Measurements from ENCODE around the gene COL6A3. TPM values are rescaled to one million over a fixed set of nuclear protein-coding genes. Genes with fewer than 3 reads are reported as not detected.

COL6A3 gene
- total and polyA plus RNA-seq, 2 experiments from 2014 or later = 1.3 to 4.1 TPM

GRCh38 chr2:237327175-237327950 is 86.6 kb downstream of the COL6A3 start:
- DNase-seq (ENCODE audit: low read depth in 1 of 2, low spot score in 1 of 2) = no peak
- H3K27ac ChIP-seq = no peak overlapping the region
- no peaks in the 10 kb centered on the region for H3K36me3 ChIP-seq
- H3K9me3 ChIP-seq (ENCODE audit: low read depth) = no peaks in the 10 kb centered on the region
- TF ChIP-seq CTCF (IDR thresholded peaks at IDR 0.05; ENCODE audit: low read depth, low read length) = no peak
- no peaks in the 10 kb centered on the region for H3K4me1 ChIP-seq (ENCODE audit: low read depth)
- no peak overlapping the region for H3K4me3 ChIP-seq
- H3K27me3 ChIP-seq = no peaks in the 10 kb centered on the region

- H3K27ac ChIP-seq = no peak overlapping the region
- no peak for TF ChIP-seq CTCF (IDR thresholded peaks at IDR 0.05; ENCODE audit: low read depth, low read length)
- H3K36me3 ChIP-seq = no peaks in the 10 kb centered on the region
- H3K27me3 ChIP-seq = no peaks in the 10 kb centered on the region
- H3K4me1 ChIP-seq (ENCODE audit: low read depth) = no peaks in the 10 kb centered on the region
- peak in 1 of 2 donors; percentile 93 for DNase-seq (ENCODE audit: low read depth in 1 of 2, low spot score in 1 of 2)
- H3K9me3 ChIP-seq (ENCODE audit: low read depth) = no peaks in the 10 kb centered on the region
- H3K4me3 ChIP-seq = no peak overlapping the region
These were observed 87.4 kb downstream of the COL6A3 start for GRCh38 chr2:237326266-237327171.

- H3K4me1 ChIP-seq (ENCODE audit: low read depth) = no peaks in the 10 kb centered on the region
- H3K36me3 ChIP-seq = no peaks in the 10 kb centered on the region
- peak in 1 of 2 donors; percentile 57 for DNase-seq (ENCODE audit: low read depth in 1 of 2, low spot score in 1 of 2)
- H3K9me3 ChIP-seq (ENCODE audit: low read depth) = no peaks in the 10 kb centered on the region
- no peak overlapping the region for H3K4me3 ChIP-seq
- no peak for TF ChIP-seq CTCF (IDR thresholded peaks at IDR 0.05; ENCODE audit: low read depth, low read length)
- no peak overlapping the region for H3K27ac ChIP-seq
- H3K27me3 ChIP-seq = no peaks in the 10 kb centered on the region
These were observed 89.1 kb downstream of the COL6A3 start for GRCh38 chr2:237324837-237325236.

GRCh38 chr2:237324405-237324831 is 89.5 kb downstream of the COL6A3 start:
- Histone ChIP-seq H3K36me3 (no peaks in the 10 kb centered on the region), H3K27me3 (no peaks in the 10 kb centered on the region), H3K9me3 (ENCODE audit: low read depth) (no peaks in the 10 kb centered on the region), H3K4me1 (ENCODE audit: low read depth) (no peaks in the 10 kb centered on the region), H3K27ac (no peak overlapping the region), H3K4me3 (no peak overlapping the region)
- no peak for TF ChIP-seq CTCF (IDR thresholded peaks at IDR 0.05; ENCODE audit: low read depth, low read length)
- DNase-seq (ENCODE audit: low read depth in 1 of 2, low spot score in 1 of 2) = peak in 1 of 2 donors; percentile 80

GRCh38 chr2:237323656-237324055 is 90.3 kb downstream of the COL6A3 start:
- H3K9me3 ChIP-seq (ENCODE audit: low read depth) = no peaks in the 10 kb centered on the region
- H3K27me3 ChIP-seq = no peaks in the 10 kb centered on the region
- no peaks in the 10 kb centered on the region for H3K4me1 ChIP-seq (ENCODE audit: low read depth)
- TF ChIP-seq CTCF (IDR thresholded peaks at IDR 0.05; ENCODE audit: low read depth, low read length) = peak; percentile 3
- H3K36me3 ChIP-seq = no peaks in the 10 kb centered on the region
- H3K27ac ChIP-seq = no peak overlapping the region
- no peak for DNase-seq (ENCODE audit: low read depth in 1 of 2, low spot score in 1 of 2)
- no peak overlapping the region for H3K4me3 ChIP-seq
